Measurements from ENCODE around the gene EPM2A. TPM values are rescaled to one million over a fixed set of nuclear protein-coding genes. Genes with fewer than 3 reads are reported as not detected.
A peak's percentile ranks its signal among the peaks of the same experiment; 100 is the strongest.

The EPM2A gene
- total and polyA plus RNA-seq, 8 donors = 2.6 to 4.8 (median 4.3) TPM

DNA sequence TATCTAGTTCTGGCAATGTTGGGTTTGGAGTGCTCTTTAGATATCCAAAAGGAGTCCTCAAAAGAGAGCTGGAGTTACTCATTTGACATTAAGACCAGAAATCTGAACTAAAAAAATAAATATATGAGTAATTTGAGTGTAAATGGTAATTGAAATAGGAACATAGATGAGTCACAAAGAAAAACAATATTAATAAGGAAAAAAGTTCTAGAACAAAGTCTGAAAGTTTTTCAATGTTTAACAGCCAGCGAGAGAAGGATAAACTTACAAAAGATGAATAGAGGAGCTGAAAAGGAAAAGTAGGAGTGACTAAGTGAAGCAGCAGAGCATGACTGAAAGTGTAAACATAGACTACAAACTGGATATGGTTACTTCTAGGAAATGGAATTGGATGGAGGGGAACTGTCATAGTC, 46.8 kb downstream of the EPM2A start:
- H3K4me1 ChIP-seq = no peaks in the 10 kb centered on the region
- H3K36me3 ChIP-seq = no peaks in the 10 kb centered on the region
- 83 to 91% methylated on average over 1 of the region's 1 CpG for WGBS, 2 donors
- TF ChIP-seq, protein P1, sequence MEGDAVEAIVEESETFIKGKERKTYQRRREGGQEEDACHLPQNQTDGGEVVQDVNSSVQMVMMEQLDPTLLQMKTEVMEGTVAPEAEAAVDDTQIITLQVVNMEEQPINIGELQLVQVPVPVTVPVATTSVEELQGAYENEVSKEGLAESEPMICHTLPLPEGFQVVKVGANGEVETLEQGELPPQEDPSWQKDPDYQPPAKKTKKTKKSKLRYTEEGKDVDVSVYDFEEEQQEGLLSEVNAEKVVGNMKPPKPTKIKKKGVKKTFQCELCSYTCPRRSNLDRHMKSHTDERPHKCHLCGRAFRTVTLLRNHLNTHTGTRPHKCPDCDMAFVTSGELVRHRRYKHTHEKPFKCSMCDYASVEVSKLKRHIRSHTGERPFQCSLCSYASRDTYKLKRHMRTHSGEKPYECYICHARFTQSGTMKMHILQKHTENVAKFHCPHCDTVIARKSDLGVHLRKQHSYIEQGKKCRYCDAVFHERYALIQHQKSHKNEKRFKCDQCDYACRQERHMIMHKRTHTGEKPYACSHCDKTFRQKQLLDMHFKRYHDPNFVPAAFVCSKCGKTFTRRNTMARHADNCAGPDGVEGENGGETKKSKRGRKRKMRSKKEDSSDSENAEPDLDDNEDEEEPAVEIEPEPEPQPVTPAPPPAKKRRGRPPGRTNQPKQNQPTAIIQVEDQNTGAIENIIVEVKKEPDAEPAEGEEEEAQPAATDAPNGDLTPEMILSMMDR (IDR thresholded peaks at IDR 0.05) = no peak
- no peak for ATAC-seq
- H3K4me3 ChIP-seq = no peak overlapping the region
- H3K27me3 ChIP-seq = no peaks in the 10 kb centered on the region
- no peaks in the 10 kb centered on the region for H3K9me3 ChIP-seq
- no peak overlapping the region for H3K27ac ChIP-seq
- no peak for DNase-seq
- no peak for FAIRE-seq
- intact Hi-C loops (cut with DNase I) = no loop called here

DNA sequence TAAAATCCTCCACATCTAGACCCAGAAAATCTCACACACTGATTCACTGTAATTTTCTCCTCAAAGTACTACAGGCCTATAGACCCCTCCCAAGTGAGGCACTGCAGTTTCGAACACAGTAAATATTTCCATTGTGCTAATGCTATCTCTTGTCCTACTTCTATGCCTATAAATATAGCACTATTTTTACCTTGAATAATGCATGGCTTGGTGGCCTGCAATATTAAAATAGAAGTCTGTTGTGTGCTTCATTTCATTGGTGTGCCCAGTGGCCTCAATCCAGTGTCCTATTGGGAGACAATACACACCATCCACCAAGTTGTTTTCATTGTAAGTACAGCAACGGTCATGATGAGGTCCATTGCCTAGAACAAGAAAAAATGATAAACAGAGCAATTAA, 49.4 kb downstream of the EPM2A start:
- 80 to 93% methylated on average over 2 of the region's 2 CpGs for WGBS, 2 donors
- Histone ChIP-seq H3K27me3 (no peaks in the 10 kb centered on the region), H3K27ac (no peak overlapping the region), H3K4me3 (no peak overlapping the region), H3K36me3 (no peaks in the 10 kb centered on the region), H3K4me1 (no peaks in the 10 kb centered on the region), H3K9me3 (no peaks in the 10 kb centered on the region)
- TF ChIP-seq, protein P1 (IDR thresholded peaks at IDR 0.05) = no peak
- FAIRE-seq = no peak
- ATAC-seq = no peak
- no peak for DNase-seq
- intact Hi-C loops (cut with DNase I) = no loop called here

DNA sequence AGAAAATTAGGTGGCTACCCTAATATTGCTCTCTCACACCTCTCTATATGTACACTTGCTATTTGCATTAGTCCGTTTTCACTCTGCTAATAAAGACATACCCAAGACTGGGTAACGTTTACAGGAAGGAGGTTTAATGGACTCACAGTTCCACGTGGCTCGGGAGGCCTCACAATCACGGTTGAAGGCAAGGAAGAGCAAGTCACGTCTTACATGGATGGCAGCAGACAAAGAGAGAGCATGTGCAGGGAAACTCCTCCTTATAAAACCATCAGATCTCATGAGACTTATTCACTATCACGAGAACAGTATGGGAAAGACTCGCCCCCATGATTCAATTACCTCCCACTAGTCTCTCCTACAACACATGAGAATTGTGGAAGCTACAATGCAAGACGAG, 53.4 kb downstream of the EPM2A start:
- H3K27ac ChIP-seq = no peak overlapping the region
- 85 to 86% methylated on average over 9 of the region's 9 CpGs for WGBS, 2 donors
- H3K36me3 ChIP-seq = no peaks in the 10 kb centered on the region
- ATAC-seq (no peak), DNase-seq (no peak), FAIRE-seq (no peak)
- no peaks in the 10 kb centered on the region for H3K4me1 ChIP-seq
- H3K27me3 ChIP-seq = no peaks in the 10 kb centered on the region
- no peaks in the 10 kb centered on the region for H3K9me3 ChIP-seq
- TF ChIP-seq, protein P1 (IDR thresholded peaks at IDR 0.05) = no peak
- no peak overlapping the region for H3K4me3 ChIP-seq
- intact Hi-C loops (cut with DNase I) = no loop called here

DNA sequence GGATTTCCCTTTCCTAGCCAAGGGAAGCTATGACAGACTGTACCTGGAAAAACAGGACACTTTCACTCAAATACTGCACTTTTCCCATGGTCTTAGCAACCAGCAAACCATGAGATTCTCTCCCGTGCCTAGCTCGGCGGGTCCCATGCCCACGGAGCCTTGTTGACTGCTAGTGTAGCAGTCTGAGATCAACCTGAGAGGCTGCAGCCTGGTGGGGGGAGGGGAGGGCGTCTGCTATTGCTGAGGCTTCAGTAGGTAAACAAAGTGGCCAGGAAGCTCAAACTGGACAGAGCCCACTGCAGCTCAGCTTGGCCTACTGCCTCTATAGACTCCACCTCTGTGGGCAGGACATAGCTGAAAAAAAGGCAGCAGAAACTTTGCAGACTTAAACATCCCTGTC, 61.8 kb downstream of the EPM2A start:
- no peak for FAIRE-seq
- no peaks in the 10 kb centered on the region for H3K4me1 ChIP-seq
- H3K36me3 ChIP-seq = no peaks in the 10 kb centered on the region
- H3K4me3 ChIP-seq = no peak overlapping the region
- no peaks in the 10 kb centered on the region for H3K27me3 ChIP-seq
- DNase-seq = peak in 1 of 6 donors; percentile 30
- 84 to 91% methylated on average over 5 of the region's 5 CpGs for WGBS, 2 donors
- H3K27ac ChIP-seq = no peak overlapping the region
- intact Hi-C loops (cut with DNase I) = no loop called here
- no peak for ATAC-seq
- TF ChIP-seq, protein P1 (IDR thresholded peaks at IDR 0.05) = no peak
- no peaks in the 10 kb centered on the region for H3K9me3 ChIP-seq

DNA sequence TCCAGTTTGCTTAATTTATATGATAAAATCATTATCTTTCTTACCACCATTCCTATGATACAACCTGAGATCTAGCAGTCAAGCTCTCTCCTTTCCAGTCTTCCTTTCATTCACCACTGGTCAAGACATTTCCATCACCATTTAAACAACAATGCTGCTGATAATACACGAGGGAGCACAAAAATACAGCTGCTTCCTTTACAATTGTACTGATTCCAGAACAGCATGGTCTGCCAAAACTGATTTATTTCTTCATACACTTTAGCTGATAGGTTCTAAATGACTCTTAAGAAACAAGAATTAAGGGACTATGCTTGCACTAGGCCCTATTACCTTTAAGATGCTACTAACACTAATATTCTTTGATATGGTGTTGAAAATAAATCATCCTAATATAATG, 65.0 kb downstream of the EPM2A start:
- FAIRE-seq = no peak
- intact Hi-C loops (cut with DNase I) = no loop called here
- no peak for DNase-seq
- H3K36me3 ChIP-seq = no peaks in the 10 kb centered on the region
- WGBS, 2 donors = 36 to 54% methylated on average over 1 of the region's 1 CpG
- TF ChIP-seq, protein P1 (IDR thresholded peaks at IDR 0.05) = no peak
- ATAC-seq = no peak
- no peaks in the 10 kb centered on the region for H3K9me3 ChIP-seq
- H3K27me3 ChIP-seq = no peaks in the 10 kb centered on the region
- H3K27ac ChIP-seq = no peak overlapping the region
- no peaks in the 10 kb centered on the region for H3K4me1 ChIP-seq
- H3K4me3 ChIP-seq = no peak overlapping the region
